ENCODE measurements around the gene SKAP1.

GRCh38 chr17:48259694-48260291, 170.2 kb downstream of the SKAP1 start:
- TF ChIP-seq CTCF (IDR thresholded peaks at IDR 0.05), result peak; percentile 56
- no peak for TF ChIP-seq REST (IDR thresholded peaks at IDR 0.05; ENCODE audit: low read depth, low read length)
- TF ChIP-seq TEAD4 (IDR thresholded peaks at IDR 0.05; ENCODE audit: borderline replicate concordance, insufficient read depth), result no peak
- TF ChIP-seq RFX5 (IDR thresholded peaks at IDR 0.05; ENCODE audit: low read length), result no peak
- no peak for TF ChIP-seq YY1 (IDR thresholded peaks at IDR 0.05; ENCODE audit: low read depth)
- no peak for TF ChIP-seq FOSL2 (IDR thresholded peaks at IDR 0.05; ENCODE audit: borderline replicate concordance, low read depth)
- 0 out of 2 replicates have a peak, but pooled peaks have one; percentile 10 for TF ChIP-seq SMC3 (IDR thresholded peaks at IDR 0.05; ENCODE audit: low read depth, low read length)
- no peak for TF ChIP-seq EP300 (IDR thresholded peaks at IDR 0.05; ENCODE audit: borderline replicate concordance in 1 of 2, low read depth in 1 of 2, low read length in 1 of 2)
- TF ChIP-seq IRF3 (IDR thresholded peaks at IDR 0.05; ENCODE audit: low read depth, low read length), result no peak
- no peak for TF ChIP-seq MXI1 (IDR thresholded peaks at IDR 0.05; ENCODE audit: low read depth, low read length)
- no peak for TF ChIP-seq NFIC (IDR thresholded peaks at IDR 0.05; ENCODE audit: borderline replicate concordance)
- TF ChIP-seq JUND (IDR thresholded peaks at IDR 0.05), result no peak
- no peak for TF ChIP-seq TAF1 (IDR thresholded peaks at IDR 0.05; ENCODE audit: borderline replicate concordance, low read depth, low read length)

Measured in SK-N-SH (cell line).